GM19025 (cell line): ENCODE data around the gene TBPL2.
A peak's percentile ranks its signal among the peaks of the same experiment; 100 is the strongest.
"Not testable (repeated sequence)": the region's sequence is repeated elsewhere in the genome, so short reads cannot be mapped to it uniquely, and the experiment has no call there.

Experiments
- ATAC-seq: cut with Tn5 transposase; IDR thresholded peaks from one replicate; pipeline ENCODE4 v1.9.1; 2021; ENCODE audit warnings: mild to moderate bottlenecking, low read depth, moderate library complexity; ENCODE audit not compliant: unreplicated experiment

Gene TBPL2

GRCh38 chr14:55440385-55440784, at the start of gene TBPL2:
Gene TBPL2, minus strand, starts transcription at chr14:55440616. Its CDS starts 167 bp downstream, at chr14:55440449.
- ATAC-seq, result no peak

GRCh38 chr14:55488204-55488603, 47.8 kb upstream of the TBPL2 start:
- ATAC-seq, result no peak

GRCh38 chr14:55482936-55483605, 42.7 kb upstream of the TBPL2 start:
- no peak for ATAC-seq

GRCh38 chr14:55481769-55482168, 41.4 kb upstream of the TBPL2 start:
- ATAC-seq, result no peak

DNA sequence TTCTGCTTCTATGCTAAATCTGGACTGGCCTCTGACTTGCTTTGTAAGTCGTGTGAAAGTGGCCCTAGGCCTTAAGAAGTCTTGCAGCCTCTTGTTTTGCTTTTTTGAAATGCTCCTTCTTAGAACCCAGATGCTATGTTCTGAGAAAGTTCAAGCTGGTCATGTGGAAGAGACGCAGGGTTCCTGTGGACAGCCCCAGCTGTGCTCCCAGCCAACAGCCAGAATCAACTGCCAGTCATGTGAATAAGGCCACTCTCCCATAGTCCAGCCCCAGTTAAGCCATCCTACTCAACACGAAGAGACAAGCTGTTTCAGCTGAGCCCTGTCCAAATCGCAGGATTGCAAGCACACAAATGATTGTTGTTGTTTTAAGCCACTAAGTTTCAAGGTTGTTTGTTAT, 37.3 kb upstream of the TBPL2 start:
- ATAC-seq, result no peak

DNA sequence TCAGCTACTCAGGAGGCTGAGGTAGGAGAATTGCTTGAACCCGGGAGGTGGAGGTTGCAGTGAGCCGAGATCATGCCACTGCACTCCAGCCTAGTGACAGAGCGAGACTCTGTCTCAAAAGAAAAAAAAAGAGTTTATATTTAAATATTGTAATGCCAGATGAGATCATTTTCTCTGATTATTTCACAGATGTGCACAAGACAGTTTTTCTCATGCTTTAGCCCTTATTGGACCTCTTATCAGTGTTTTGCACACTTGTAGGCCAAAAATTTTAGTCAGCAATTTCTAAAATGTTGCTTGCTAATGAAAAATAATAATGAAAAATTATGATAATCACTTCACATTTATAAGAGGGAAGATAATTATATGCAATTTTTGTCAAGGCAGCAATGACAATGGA, 36.0 kb upstream of the TBPL2 start:
- not testable (repeated sequence) for ATAC-seq

DNA sequence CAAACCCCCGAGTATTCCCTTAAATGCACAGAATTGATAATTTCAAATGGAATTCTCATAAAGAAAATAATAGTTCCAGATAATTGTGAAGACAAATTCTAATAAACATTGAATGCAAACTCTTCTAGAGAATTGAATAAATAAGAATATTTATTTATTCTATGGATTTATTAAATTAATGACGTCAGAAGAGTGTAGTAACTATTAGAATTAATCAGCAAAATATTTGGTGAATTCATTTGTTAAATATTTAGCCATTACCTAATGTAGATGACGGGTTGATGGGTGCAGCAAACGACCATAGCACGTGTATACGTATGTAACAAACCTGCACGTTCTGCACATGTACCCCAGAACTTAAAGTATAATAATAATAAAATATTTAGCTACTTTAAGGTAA, 33.4 kb upstream of the TBPL2 start:
- no peak for ATAC-seq

- ATAC-seq, result no peak
Observed at GRCh38 chr14:55470025-55470424, 29.6 kb upstream of the TBPL2 start.

- no peak for ATAC-seq
Observed at GRCh38 chr14:55467307-55467706, 26.9 kb upstream of the TBPL2 start.

DNA sequence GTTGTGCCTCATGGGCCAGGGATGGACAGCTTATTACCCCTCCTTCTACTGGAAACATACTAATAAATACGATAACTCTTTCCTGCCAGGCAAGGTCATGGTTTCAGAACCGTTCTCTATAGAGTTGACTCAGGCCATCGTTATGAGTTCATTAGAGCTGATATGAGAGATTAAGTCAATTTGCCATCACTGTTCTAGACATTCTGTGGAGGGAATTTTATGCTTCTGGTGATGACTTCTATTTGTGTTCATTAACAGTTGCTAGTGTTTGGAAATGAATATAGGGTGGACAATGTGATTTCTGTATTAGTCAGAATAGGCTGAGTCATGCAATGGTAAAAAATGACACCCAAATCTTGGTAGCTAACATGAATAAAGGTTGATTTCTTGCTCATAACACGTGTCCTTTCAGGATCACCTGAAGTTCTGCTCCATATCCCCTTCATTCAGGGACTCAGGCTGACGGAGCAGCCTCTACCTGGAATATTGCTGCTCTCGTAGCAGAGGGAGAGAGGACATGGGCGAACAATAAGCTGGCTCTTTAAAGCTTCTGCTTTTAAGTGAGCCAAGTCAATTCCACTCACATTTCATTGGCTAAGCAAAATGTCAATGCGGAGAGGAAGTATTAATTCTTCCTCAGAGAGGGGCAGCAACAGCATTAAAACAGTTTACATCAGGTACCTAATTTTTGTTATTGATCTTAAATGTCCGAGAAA, 18.5 kb upstream of the TBPL2 start:
- peak; percentile 89 for ATAC-seq

DNA sequence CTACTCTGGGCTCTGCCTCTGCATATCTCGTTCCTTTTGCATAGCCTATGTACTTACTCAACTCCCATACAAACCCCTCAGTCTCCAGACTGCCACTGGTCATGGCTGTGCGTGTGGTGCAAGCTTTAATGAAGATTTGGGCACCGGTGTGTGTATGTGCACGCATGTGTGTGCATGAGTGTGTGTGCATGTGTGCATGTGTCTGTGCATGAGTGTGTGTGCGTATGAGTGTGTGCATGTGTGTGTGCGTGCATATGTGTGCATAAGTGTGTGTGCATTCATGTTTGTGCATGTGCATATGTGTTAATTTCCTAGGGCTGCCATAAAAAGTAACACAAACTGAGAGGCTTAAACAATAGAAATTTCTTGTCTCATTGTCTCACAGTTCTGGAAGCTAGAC, 17.1 kb upstream of the TBPL2 start:
- no peak for ATAC-seq

GRCh38 chr14:55456411-55456810, 16.0 kb upstream of the TBPL2 start:
- ATAC-seq, result not testable (repeated sequence)

- ATAC-seq, result no peak
Observed at GRCh38 chr14:55454264-55455002, 14.0 kb upstream of the TBPL2 start.

- ATAC-seq, result no peak
Observed at GRCh38 chr14:55451950-55452349, 11.5 kb upstream of the TBPL2 start.

DNA sequence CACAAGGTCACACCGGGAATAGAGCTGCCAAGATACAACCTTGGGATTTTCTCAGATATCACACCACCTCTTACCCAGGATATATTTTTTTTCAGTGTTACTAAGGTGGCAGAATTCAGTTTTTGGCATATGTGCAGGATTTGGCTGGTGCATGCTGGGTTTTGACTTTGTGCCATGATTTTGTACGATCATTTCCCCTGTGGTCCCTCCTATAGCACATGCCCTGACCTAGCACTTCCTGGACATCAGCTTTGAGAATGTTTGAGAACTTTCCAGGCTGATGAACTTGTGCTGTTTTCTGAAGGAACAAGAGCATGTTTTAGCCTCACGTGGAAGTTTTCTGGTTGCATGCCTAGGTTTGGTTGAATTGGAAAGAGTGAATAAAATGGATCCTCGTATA, 11.0 kb upstream of the TBPL2 start:
- ATAC-seq, result no peak

- ATAC-seq, result peak; percentile 59
Observed at GRCh38 chr14:55450987-55451386, 10.6 kb upstream of the TBPL2 start.

DNA sequence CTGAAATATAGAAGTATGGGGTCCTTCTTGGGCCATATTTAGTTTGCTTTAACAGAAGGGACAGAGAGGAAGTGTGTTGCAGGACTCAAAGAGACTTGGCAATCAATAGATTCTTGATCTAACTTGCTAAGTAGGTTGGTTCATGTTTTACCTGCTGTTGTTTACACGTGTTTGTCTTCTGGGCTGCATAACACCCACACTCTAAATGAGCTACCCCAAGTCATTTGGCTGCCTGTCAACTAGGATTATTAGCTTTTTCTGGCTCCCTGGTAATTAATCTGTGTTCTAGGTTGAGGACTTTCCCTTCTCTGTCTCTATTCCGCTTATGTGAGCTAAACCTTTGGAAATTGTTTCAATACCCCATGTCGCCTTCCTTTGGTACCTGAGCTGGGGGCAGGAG, 10.1 kb upstream of the TBPL2 start:
- ATAC-seq, result peak; percentile 12

DNA sequence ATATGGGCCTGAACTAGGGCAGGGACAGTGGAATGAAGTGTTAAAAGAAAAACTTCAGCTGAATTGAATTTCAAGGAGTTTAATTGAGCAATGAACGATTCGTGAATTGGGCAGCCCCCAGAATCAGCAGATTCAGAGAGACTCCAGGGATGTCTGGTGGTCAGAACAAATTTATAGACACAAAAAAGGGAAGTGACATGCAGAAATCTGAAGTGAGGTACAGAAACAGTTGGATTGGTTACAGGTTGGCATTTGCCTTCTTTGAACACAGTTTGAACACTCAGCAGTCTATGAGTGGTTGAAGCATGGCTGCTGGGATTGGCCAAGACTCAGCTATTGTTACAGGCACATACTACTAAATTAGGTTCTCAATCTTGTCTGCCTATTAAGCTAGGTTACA, 9.7 kb upstream of the TBPL2 start:
- ATAC-seq, result no peak

DNA sequence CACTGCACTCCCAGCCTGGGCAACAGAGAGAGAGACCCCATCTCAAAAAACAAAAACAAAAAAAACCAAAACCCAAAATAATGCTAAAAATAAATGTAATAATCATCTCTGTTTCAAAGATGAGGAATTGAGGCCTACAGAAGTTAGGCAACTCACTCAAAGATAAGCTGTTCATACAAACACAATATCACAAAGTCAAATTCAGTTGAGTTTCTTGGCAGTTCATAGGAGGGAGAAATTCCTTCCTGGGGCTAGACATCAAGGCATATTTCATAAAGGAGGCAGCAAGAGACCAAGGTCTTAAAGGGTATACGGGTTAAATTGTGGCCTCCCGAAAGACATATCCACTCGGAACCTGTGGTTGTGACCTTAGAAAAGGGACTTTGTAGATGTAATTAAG, 8.7 kb upstream of the TBPL2 start:
- ATAC-seq, result no peak

- no peak for ATAC-seq
Observed at GRCh38 chr14:55448141-55448614, 7.8 kb upstream of the TBPL2 start.

GRCh38 chr14:55446833-55447232, 6.4 kb upstream of the TBPL2 start:
- no peak for ATAC-seq
